HCT116 (cell line): ENCODE measurements around the gene CCNK.

ENCODE experiments used
- CTCF ChIP-seq, 3 experiments: fragments of 200-600 bp in 1 of 3; sonication (generic) in 1 of 3; IDR thresholded peaks in 2 of 3; conservative IDR thresholded peaks in 1 of 3; 2 replicates each; pipeline ENCODE4 v1.5.1; 2012 to 2017; ENCODE audit warnings: low read depth in 2 of 3, low read length in 2 of 3, antibody characterized with exemption in 1 of 3, borderline replicate concordance in 1 of 3, control low read depth in 1 of 3, mild to moderate bottlenecking in 1 of 3, mixed read lengths in 1 of 3, mixed run types in 1 of 3, moderate library complexity in 1 of 3; ENCODE audit not compliant: insufficient read depth in 1 of 3
- POLR2A ChIP-seq: IDR thresholded peaks from 2 replicates; pipeline ENCODE4 v1.7.0; 2011; ENCODE audit warnings: borderline replicate concordance; ENCODE audit not compliant: insufficient read depth, insufficient read length; ENCODE audit errors: extremely low read depth
- ZBTB33 ChIP-seq: IDR thresholded peaks from 2 replicates; pipeline ENCODE4 v1.6.1; 2011; ENCODE audit warnings: mild to moderate bottlenecking, low read length, moderate library complexity; ENCODE audit not compliant: insufficient replicate concordance; ENCODE audit errors: extremely low read depth

GRCh38 chr14:99479160-99479905 is 1.9 kb upstream of the CCNK start:
- no peak; a peak in 1 of 6 replicates for TF ChIP-seq CTCF (IDR thresholded peaks at IDR 0.05 in 2 of 3, conservative IDR thresholded peaks at IDR 0.05 in 1 of 3; ENCODE audit: borderline replicate concordance in 1 of 3, insufficient read depth in 1 of 3, low read depth in 2 of 3, low read length in 2 of 3)
- no peak for TF ChIP-seq ZBTB33
- TF ChIP-seq POLR2A: no peak
